ENCODE data around the gene PSMA6.

- no peak for TF ChIP-seq CTCF (IDR thresholded peaks at IDR 0.05)
- TF ChIP-seq POLR2A (IDR thresholded peaks at IDR 0.05), result no peak
Observed at GRCh38 chr14:35286003-35286600, 6.1 kb upstream of the PSMA6 start.
